ENCODE data around the gene EDARADD.

DNA sequence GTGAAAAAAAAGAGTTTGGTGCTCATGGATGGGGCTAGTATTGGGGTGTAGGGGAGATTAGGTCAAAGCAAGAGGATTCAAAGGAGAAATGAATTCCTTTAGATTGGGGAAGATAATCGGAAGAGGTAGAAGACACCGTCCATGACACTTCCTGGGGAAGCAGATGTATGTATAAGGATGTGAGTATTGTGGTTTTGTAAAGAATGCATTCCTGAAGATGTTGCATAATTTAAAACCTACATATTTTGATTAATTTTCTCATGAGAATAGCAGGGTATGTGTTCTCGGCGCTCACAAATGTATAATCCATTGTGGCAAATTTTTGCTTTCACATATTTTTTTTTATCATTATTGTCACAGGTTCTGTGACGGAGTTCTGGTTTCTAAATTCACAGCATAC is 124.2 kb downstream of the EDARADD start:
- TF ChIP-seq POLR2AphosphoS5 (IDR thresholded peaks at IDR 0.05; ENCODE audit: low read depth, low read length) (no peak), POLR2A (IDR thresholded peaks at IDR 0.05; ENCODE audit: low read depth, low read length) (no peak)

Data from GM12892 (cell line).